HepG2 (cell line): Measurements from ENCODE around the gene ZFR.

Experiments used
- CTCF ChIP-seq: sonication (generic); formaldehyde crosslinking; IDR thresholded peaks from 2 replicates; pipeline ENCODE4 v1.5.0; 2020; ENCODE audit warnings: mild to moderate bottlenecking, missing genetic modification reagents, moderate library complexity
- JUN ChIP-seq: sonication (generic); formaldehyde crosslinking; IDR thresholded peaks from 2 replicates; pipeline ENCODE4 v1.4.0; 2020; ENCODE audit warnings: mild to moderate bottlenecking, missing genetic modification reagents
- MAFK ChIP-seq, 2 experiments: IDR thresholded peaks in 1 of 2; conservative IDR thresholded peaks in 1 of 2; 2 replicates each; pipeline ENCODE4 v1.6.1; 2011; ENCODE audit warnings: improper control_type of control experiment in 2 of 2, low read length in 2 of 2
- NCOA1 ChIP-seq: sonication (generic); formaldehyde crosslinking; IDR thresholded peaks from 2 replicates; pipeline ENCODE4 v1.9.0; 2021; ENCODE audit warnings: missing genetic modification reagents
- NFE2 ChIP-seq: sonication (generic); formaldehyde crosslinking; IDR thresholded peaks from 2 replicates; pipeline ENCODE4 v1.4.0; 2020; ENCODE audit warnings: missing genetic modification reagents
- NR2F1 ChIP-seq, 2 experiments: fragments of 450-650 bp in 1 of 2; formaldehyde crosslinking in 1 of 2; IDR thresholded peaks; 2 replicates each; pipeline versions ENCODE4 v1.5.0 to v1.6.1; 2016 to 2020; ENCODE audit warnings: mild to moderate bottlenecking in 1 of 2, missing compliant biosample characterization in 1 of 2, missing genetic modification reagents in 1 of 2, moderate library complexity in 1 of 2
- SMARCE1 ChIP-seq: fragments of 450-650 bp; IDR thresholded peaks from 2 replicates; pipeline ENCODE4 v1.6.1; 2017; ENCODE audit warnings: borderline replicate concordance
- XRCC5 ChIP-seq: fragments of 200-400 bp; formaldehyde crosslinking; optimal IDR thresholded peaks from 2 replicates; pipeline ENCODE3; 2017; ENCODE audit warnings: mild to moderate bottlenecking, low read length
- ZFP62 ChIP-seq: sonication (generic); formaldehyde crosslinking; IDR thresholded peaks from 2 replicates; pipeline ENCODE4 v1.4.0; 2020; ENCODE audit warnings: missing genetic modification reagents

- TF ChIP-seq NR2F1 (CRISPR knock-in tag; IDR thresholded peaks at IDR 0.05) (no peak), NFE2 (CRISPR knock-in tag) (no peak), ZFP62 (no peak), JUN (no peak), NCOA1 (CRISPR knock-in tag) (no peak), MAFK (conservative IDR thresholded peaks at IDR 0.05 in 1 of 2, IDR thresholded peaks at IDR 0.05 in 1 of 2; ENCODE audit: low read length in 2 of 2) (no peak), SMARCE1 (no peak), XRCC5 (no peak), CTCF (CRISPR knock-in tag) (no peak)
Measured at GRCh38 chr5:32420506-32420905, 24.0 kb downstream of the ZFR start.
